BLaER1 (cell line): ENCODE data around the gene SECISBP2L.

Experiments used
- H3K27ac ChIP-seq: shearing (Covaris generic); formaldehyde crosslinking; 2 replicates; pipeline ENCODE4 v1.8.1; 2022
- H3K27me3 ChIP-seq: shearing (Covaris generic); formaldehyde crosslinking; 2 replicates; pipeline ENCODE4 v1.8.1; 2022
- H3K36me3 ChIP-seq: shearing (Covaris generic); formaldehyde crosslinking; 2 replicates; pipeline ENCODE4 v1.8.1; 2022
- H3K4me1 ChIP-seq: shearing (Covaris generic); formaldehyde crosslinking; 2 replicates; pipeline ENCODE4 v1.8.1; 2022
- H3K4me2 ChIP-seq: shearing (Covaris generic); formaldehyde crosslinking; 2 replicates; pipeline ENCODE4 v1.8.1; 2022
- H3K4me3 ChIP-seq: shearing (Covaris generic); formaldehyde crosslinking; 2 replicates; pipeline ENCODE4 v1.8.1; 2022
- H3K9ac ChIP-seq: shearing (Covaris generic); formaldehyde crosslinking; 2 replicates; pipeline ENCODE4 v1.8.1; 2022
- H3K9me3 ChIP-seq: shearing (Covaris generic); formaldehyde crosslinking; 2 replicates; pipeline ENCODE4 v1.8.1; 2022
- H4K20me1 ChIP-seq: shearing (Covaris generic); formaldehyde crosslinking; 2 replicates; pipeline ENCODE4 v1.8.1; 2022
- Cebpa-rat ChIP-seq: shearing (Covaris generic); IDR thresholded peaks from 2 replicates; pipeline ENCODE4 v1.8.1; 2022

The SECISBP2L gene

DNA sequence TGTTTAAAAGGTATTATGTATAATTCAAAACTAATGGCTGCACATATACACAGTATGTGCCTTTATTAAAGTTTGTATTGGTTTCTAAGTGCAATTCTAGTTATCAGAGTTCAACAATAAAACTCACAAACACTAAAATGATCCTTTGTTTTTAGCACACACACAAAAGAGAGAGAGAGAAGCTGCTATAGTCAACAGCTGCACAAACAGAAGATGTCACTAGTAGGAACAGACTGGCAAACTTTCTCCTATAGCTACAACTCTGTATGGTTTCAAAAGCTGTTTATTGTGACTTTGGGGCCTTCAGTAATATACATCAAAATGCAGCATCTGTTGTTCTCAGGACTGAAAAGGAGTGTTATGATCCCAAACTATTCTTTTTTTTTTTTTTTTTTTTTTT lies 6.1 kb downstream of the SECISBP2L start:
- H3K9ac ChIP-seq = no peak overlapping the region
- no peaks in the 10 kb centered on the region for H3K27me3 ChIP-seq
- no peak overlapping the region for H3K4me3 ChIP-seq
- peaks cover 74% of the 10 kb centered on the region for H4K20me1 ChIP-seq
- peaks cover 22% of the 10 kb centered on the region for H3K36me3 ChIP-seq
- TF ChIP-seq Cebpa-rat = no peak
- H3K27ac ChIP-seq = no peak overlapping the region
- H3K4me2 ChIP-seq = no peak overlapping the region
- no peaks in the 10 kb centered on the region for H3K9me3 ChIP-seq
- H3K4me1 ChIP-seq = peaks cover 19% of the 10 kb centered on the region

DNA sequence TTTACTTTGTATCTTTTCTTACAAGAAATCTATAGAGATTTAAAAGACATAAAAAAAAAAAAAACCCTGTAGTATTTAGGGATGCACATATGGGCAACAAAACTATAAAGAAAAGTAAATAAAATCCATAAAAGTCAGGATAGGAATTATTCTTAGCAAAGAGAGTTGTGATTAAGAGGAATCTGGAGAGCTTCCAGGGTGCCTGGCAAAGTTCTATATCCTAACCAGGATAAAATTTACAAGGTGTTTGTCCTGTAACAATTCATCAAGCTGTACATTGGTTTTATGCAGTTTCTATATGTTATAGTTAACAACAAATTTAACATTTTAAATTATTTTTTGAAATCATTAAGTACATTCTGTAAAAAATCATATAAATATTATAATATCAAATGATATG lies 7.9 kb downstream of the SECISBP2L start:
- Histone ChIP-seq H3K9ac (no peak overlapping the region), H3K4me1 (peaks cover 1% of the 10 kb centered on the region; the same call in 1 of the 2 replicates), H3K27ac (no peak overlapping the region), H3K27me3 (no peaks in the 10 kb centered on the region), H4K20me1 (peaks cover 59% of the 10 kb centered on the region), H3K4me2 (no peak overlapping the region), H3K36me3 (peaks cover 32% of the 10 kb centered on the region), H3K9me3 (no peaks in the 10 kb centered on the region), H3K4me3 (no peak overlapping the region)
- TF ChIP-seq Cebpa-rat = no peak

DNA sequence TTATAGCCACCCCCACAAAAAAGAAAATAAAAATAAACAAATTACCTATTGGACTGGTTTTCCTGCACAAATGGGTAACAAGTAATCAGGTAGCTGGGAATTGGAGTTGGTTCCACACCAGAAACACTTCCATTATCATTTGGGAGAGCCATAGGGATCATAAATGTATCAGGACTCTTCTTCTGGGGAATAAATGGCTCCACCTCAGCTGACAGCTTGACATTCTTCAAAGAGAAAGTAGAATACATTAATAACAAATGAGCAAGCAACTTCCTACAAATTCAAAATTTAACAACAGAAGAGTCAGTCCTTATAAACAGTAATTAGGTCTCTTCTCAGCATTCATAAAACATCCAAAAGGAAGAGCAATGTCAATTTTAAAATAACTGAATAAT lies 8.7 kb downstream of the SECISBP2L start:
- Histone ChIP-seq H4K20me1 (peaks cover 62% of the 10 kb centered on the region), H3K9ac (no peak overlapping the region), H3K27me3 (no peaks in the 10 kb centered on the region), H3K4me2 (no peak overlapping the region), H3K4me3 (no peak overlapping the region), H3K4me1 (no peaks in the 10 kb centered on the region), H3K27ac (no peak overlapping the region), H3K9me3 (no peaks in the 10 kb centered on the region), H3K36me3 (peaks cover 34% of the 10 kb centered on the region)
- TF ChIP-seq Cebpa-rat = no peak

GRCh38 chr15:49036650-49037545 lies 9.3 kb downstream of the SECISBP2L start:
- H4K20me1 ChIP-seq = peaks cover 56% of the 10 kb centered on the region
- H3K9me3 ChIP-seq = no peaks in the 10 kb centered on the region
- peaks cover 31% of the 10 kb centered on the region for H3K36me3 ChIP-seq
- H3K4me3 ChIP-seq = no peak overlapping the region
- H3K9ac ChIP-seq = no peak overlapping the region
- H3K4me2 ChIP-seq = no peak overlapping the region
- H3K4me1 ChIP-seq = no peaks in the 10 kb centered on the region
- no peak for TF ChIP-seq Cebpa-rat
- H3K27ac ChIP-seq = no peak overlapping the region
- H3K27me3 ChIP-seq = no peaks in the 10 kb centered on the region

GRCh38 chr15:49035825-49036224 lies 10.4 kb downstream of the SECISBP2L start:
- H3K27ac ChIP-seq = no peak overlapping the region
- H3K4me3 ChIP-seq = no peak overlapping the region

DNA sequence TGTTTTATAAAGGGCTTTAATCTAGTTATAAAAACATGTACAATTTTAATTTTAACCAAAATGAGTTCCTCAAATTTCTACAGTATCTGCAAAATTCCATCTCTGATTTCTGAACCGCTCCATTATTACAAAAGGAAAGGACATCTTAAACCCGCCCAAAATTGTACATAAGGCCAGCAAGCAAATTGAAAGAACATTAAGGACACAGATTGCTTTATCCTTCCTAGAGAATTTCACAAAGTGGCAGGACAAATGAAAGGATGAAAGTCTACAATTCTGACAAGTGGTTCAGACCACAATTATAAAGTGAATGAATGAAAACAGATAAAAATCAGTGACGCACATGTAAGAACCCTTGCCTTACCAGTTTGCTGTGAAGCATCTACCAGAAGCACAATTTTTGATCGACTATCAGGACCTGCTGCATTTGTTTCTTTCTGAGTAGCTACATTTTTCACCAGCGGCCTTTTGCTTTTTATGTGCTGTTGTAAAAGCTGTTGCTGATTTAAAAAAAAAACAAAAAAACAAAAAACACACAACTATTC lies 13.6 kb downstream of the SECISBP2L start:
- no peaks in the 10 kb centered on the region for H3K4me1 ChIP-seq
- no peaks in the 10 kb centered on the region for H3K27me3 ChIP-seq
- no peaks in the 10 kb centered on the region for H3K9me3 ChIP-seq
- no peak overlapping the region for H3K27ac ChIP-seq
- H3K4me2 ChIP-seq = no peak overlapping the region
- peaks cover 19% of the 10 kb centered on the region for H4K20me1 ChIP-seq
- H3K9ac ChIP-seq = no peak overlapping the region
- no peak for TF ChIP-seq Cebpa-rat
- H3K36me3 ChIP-seq = peaks cover 53% of the 10 kb centered on the region
- H3K4me3 ChIP-seq = no peak overlapping the region

More at GRCh38 chr15:49035825-49036224, 10.4 kb downstream of the SECISBP2L start:
- Histone ChIP-seq H3K4me1 (no peaks in the 10 kb centered on the region), H4K20me1 (peaks cover 47% of the 10 kb centered on the region), H3K27me3 (no peaks in the 10 kb centered on the region), H3K9me3 (no peaks in the 10 kb centered on the region), H3K9ac (no peak overlapping the region), H3K4me2 (no peak overlapping the region), H3K36me3 (peaks cover 35% of the 10 kb centered on the region)
- TF ChIP-seq Cebpa-rat = no peak

DNA sequence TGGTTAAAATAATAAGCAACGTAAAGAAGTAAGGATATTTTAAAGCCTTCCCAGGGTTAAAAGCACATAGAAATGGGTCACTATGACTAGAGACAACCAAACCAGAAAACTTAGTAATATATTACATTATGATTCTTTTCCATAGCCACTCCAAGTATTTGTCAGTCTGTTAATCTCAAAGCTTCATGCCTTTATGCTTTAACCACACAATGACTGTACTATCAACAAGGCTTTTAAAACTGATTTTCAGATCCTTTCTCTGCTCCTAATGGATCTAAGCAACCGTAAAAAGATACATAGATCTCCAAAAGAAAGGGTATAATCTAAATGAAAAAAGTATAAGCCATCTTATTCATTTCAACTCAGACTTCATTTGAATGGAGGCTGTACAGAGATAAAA lies 14.4 kb downstream of the SECISBP2L start:
- Histone ChIP-seq H4K20me1 (peaks cover 10% of the 10 kb centered on the region), H3K27ac (no peak overlapping the region), H3K9ac (no peak overlapping the region), H3K27me3 (no peaks in the 10 kb centered on the region), H3K36me3 (peaks cover 56% of the 10 kb centered on the region), H3K9me3 (no peaks in the 10 kb centered on the region), H3K4me1 (no peaks in the 10 kb centered on the region), H3K4me2 (no peak overlapping the region), H3K4me3 (no peak overlapping the region)
- no peak for TF ChIP-seq Cebpa-rat

- H3K36me3 ChIP-seq = peaks cover 53% of the 10 kb centered on the region
- no peak overlapping the region for H3K9ac ChIP-seq
- H3K9me3 ChIP-seq = no peaks in the 10 kb centered on the region
- no peaks in the 10 kb centered on the region for H3K27me3 ChIP-seq
- no peak overlapping the region for H3K4me3 ChIP-seq
- H4K20me1 ChIP-seq = no peaks in the 10 kb centered on the region; the same call in 1 of the 2 replicates
- H3K4me2 ChIP-seq = no peak overlapping the region
- no peak overlapping the region for H3K27ac ChIP-seq
- TF ChIP-seq Cebpa-rat = no peak
- H3K4me1 ChIP-seq = no peaks in the 10 kb centered on the region
Measured at GRCh38 chr15:49026700-49027099, 19.5 kb downstream of the SECISBP2L start.

- Histone ChIP-seq H3K9me3 (no peaks in the 10 kb centered on the region), H3K4me1 (no peaks in the 10 kb centered on the region), H3K4me2 (no peak overlapping the region), H3K27ac (no peak overlapping the region), H3K9ac (no peak overlapping the region), H3K27me3 (no peaks in the 10 kb centered on the region), H3K36me3 (peaks cover 67% of the 10 kb centered on the region), H4K20me1 (0 out of 2 replicates have a peak, but pooled peaks cover 6% of the 10 kb centered on the region), H3K4me3 (no peak overlapping the region)
- no peak for TF ChIP-seq Cebpa-rat
Measured at GRCh38 chr15:49024840-49025239, 21.4 kb downstream of the SECISBP2L start.

- TF ChIP-seq Cebpa-rat = no peak
- Histone ChIP-seq H3K4me2 (no peak overlapping the region), H4K20me1 (0 out of 2 replicates have a peak, but pooled peaks cover 6% of the 10 kb centered on the region), H3K4me3 (no peak overlapping the region), H3K4me1 (no peaks in the 10 kb centered on the region), H3K27me3 (no peaks in the 10 kb centered on the region), H3K9me3 (no peaks in the 10 kb centered on the region), H3K9ac (no peak overlapping the region), H3K27ac (no peak overlapping the region), H3K36me3 (peaks cover 59% of the 10 kb centered on the region)
Measured at GRCh38 chr15:49023354-49023753, 22.9 kb downstream of the SECISBP2L start.
